ENCODE measurements around the gene DIS3L2. TPM values are rescaled to one million over a fixed set of nuclear protein-coding genes. Genes with fewer than 3 reads are reported as not detected.
"Not testable (repeated sequence)": the region's sequence is repeated elsewhere in the genome, so short reads cannot be mapped to it uniquely, and the experiment has no call there.

Gene DIS3L2
- total RNA-seq, 2 experiments from 2014 or later = 25.7 to 30.9 TPM

- Mint-ChIP-seq H3K36me3 (peaks cover 80% of the 10 kb centered on the region), H3K9me3 (peaks cover 17% of the 10 kb centered on the region), H3K27ac (no peak overlapping the region), H3K27me3 (no peaks in the 10 kb centered on the region), H3K4me1 (peaks cover 25% of the 10 kb centered on the region), H3K4me3 (no peak overlapping the region)
- no peak for DNase-seq
These were observed 67.8 kb downstream of the DIS3L2 start for GRCh38 chr2:232029346-232029745.

- peaks cover 25% of the 10 kb centered on the region for H3K4me1 Mint-ChIP-seq
- no peaks in the 10 kb centered on the region for H3K27me3 Mint-ChIP-seq
- H3K4me3 Mint-ChIP-seq = no peak overlapping the region
- peaks cover 85% of the 10 kb centered on the region for H3K36me3 Mint-ChIP-seq
- no peak for DNase-seq
- H3K9me3 Mint-ChIP-seq = peaks cover 25% of the 10 kb centered on the region
- no peak overlapping the region for H3K27ac Mint-ChIP-seq
These were observed 68.7 kb downstream of the DIS3L2 start for GRCh38 chr2:232030229-232030628.

GRCh38 chr2:232035292-232035691, 73.8 kb downstream of the DIS3L2 start:
- H3K27ac Mint-ChIP-seq, H3K27me3 Mint-ChIP-seq, H3K4me1 Mint-ChIP-seq, DNase-seq, H3K4me3 Mint-ChIP-seq: not testable (repeated sequence)
- peaks cover 72% of the 10 kb centered on the region for H3K36me3 Mint-ChIP-seq
- peaks cover 32% of the 10 kb centered on the region for H3K9me3 Mint-ChIP-seq

- H3K27me3 Mint-ChIP-seq, H3K27ac Mint-ChIP-seq, H3K4me1 Mint-ChIP-seq, DNase-seq, H3K4me3 Mint-ChIP-seq: not testable (repeated sequence)
- peaks cover 57% of the 10 kb centered on the region for H3K36me3 Mint-ChIP-seq
- peaks cover 28% of the 10 kb centered on the region for H3K9me3 Mint-ChIP-seq
These were observed 75.4 kb downstream of the DIS3L2 start for GRCh38 chr2:232036876-232037275.

GRCh38 chr2:232038251-232038880, 76.9 kb downstream of the DIS3L2 start:
- peaks cover 22% of the 10 kb centered on the region for H3K9me3 Mint-ChIP-seq
- peaks cover 14% of the 10 kb centered on the region for H3K4me1 Mint-ChIP-seq
- peaks cover 47% of the 10 kb centered on the region for H3K36me3 Mint-ChIP-seq
- no peak for DNase-seq
- no peak overlapping the region for H3K4me3 Mint-ChIP-seq
- no peak overlapping the region for H3K27ac Mint-ChIP-seq
- no peaks in the 10 kb centered on the region for H3K27me3 Mint-ChIP-seq

GRCh38 chr2:232038881-232039485, 77.5 kb downstream of the DIS3L2 start:
- no peak overlapping the region for H3K27ac Mint-ChIP-seq

GRCh38 chr2:232042911-232043574, 81.5 kb downstream of the DIS3L2 start:
- H3K4me3 Mint-ChIP-seq = no peak overlapping the region
- no peak for DNase-seq
- H3K4me1 Mint-ChIP-seq = peaks cover 12% of the 10 kb centered on the region
- H3K36me3 Mint-ChIP-seq = peaks cover 24% of the 10 kb centered on the region
- H3K27me3 Mint-ChIP-seq = no peaks in the 10 kb centered on the region
- no peak overlapping the region for H3K27ac Mint-ChIP-seq
- H3K9me3 Mint-ChIP-seq = no peaks in the 10 kb centered on the region

More at GRCh38 chr2:232038881-232039485, 77.5 kb downstream of the DIS3L2 start:
- peaks cover 18% of the 10 kb centered on the region for H3K4me1 Mint-ChIP-seq
- no peaks in the 10 kb centered on the region for H3K27me3 Mint-ChIP-seq
- H3K36me3 Mint-ChIP-seq = peaks cover 41% of the 10 kb centered on the region
- no peak for DNase-seq
- no peak overlapping the region for H3K4me3 Mint-ChIP-seq
- H3K9me3 Mint-ChIP-seq = peaks cover 18% of the 10 kb centered on the region

- H3K27ac Mint-ChIP-seq = no peak overlapping the region
These were observed 82.5 kb downstream of the DIS3L2 start for GRCh38 chr2:232043966-232044365.

GRCh38 chr2:232049350-232049749, 87.8 kb downstream of the DIS3L2 start:
- Mint-ChIP-seq H3K4me3 (no peak overlapping the region), H3K4me1 (peaks cover 8% of the 10 kb centered on the region), H3K27me3 (no peaks in the 10 kb centered on the region), H3K9me3 (no peaks in the 10 kb centered on the region), H3K36me3 (peaks cover 13% of the 10 kb centered on the region), H3K27ac (no peak overlapping the region)
- no peak for DNase-seq

More at GRCh38 chr2:232043966-232044365, 82.5 kb downstream of the DIS3L2 start:
- Mint-ChIP-seq H3K27me3 (no peaks in the 10 kb centered on the region), H3K9me3 (no peaks in the 10 kb centered on the region), H3K4me1 (peaks cover 11% of the 10 kb centered on the region), H3K4me3 (no peak overlapping the region), H3K36me3 (peaks cover 25% of the 10 kb centered on the region)
- no peak for DNase-seq

GRCh38 chr2:232052591-232052990, 91.1 kb downstream of the DIS3L2 start:
- H3K27me3 Mint-ChIP-seq = no peaks in the 10 kb centered on the region
- H3K4me3 Mint-ChIP-seq = no peak overlapping the region
- peaks cover 15% of the 10 kb centered on the region for H3K4me1 Mint-ChIP-seq
- H3K27ac Mint-ChIP-seq = no peak overlapping the region
- H3K9me3 Mint-ChIP-seq = no peaks in the 10 kb centered on the region
- DNase-seq = no peak
- peaks cover 15% of the 10 kb centered on the region for H3K36me3 Mint-ChIP-seq

- no peak for DNase-seq
- Mint-ChIP-seq H3K9me3 (no peaks in the 10 kb centered on the region), H3K27ac (no peak overlapping the region), H3K4me3 (no peak overlapping the region), H3K36me3 (peaks cover 11% of the 10 kb centered on the region), H3K27me3 (no peaks in the 10 kb centered on the region), H3K4me1 (peaks cover 26% of the 10 kb centered on the region)
These were observed 92.3 kb downstream of the DIS3L2 start for GRCh38 chr2:232053777-232054176.

- H3K27me3 Mint-ChIP-seq = no peaks in the 10 kb centered on the region
- peaks cover 4% of the 10 kb centered on the region for H3K9me3 Mint-ChIP-seq
- H3K4me3 Mint-ChIP-seq = peak overlapping the region; percentile 1
- peak overlapping the region; percentile 40 for H3K27ac Mint-ChIP-seq
- DNase-seq = peak; percentile 2
- H3K4me1 Mint-ChIP-seq = peaks cover 39% of the 10 kb centered on the region
- peaks cover 20% of the 10 kb centered on the region for H3K36me3 Mint-ChIP-seq
These were observed 96.8 kb downstream of the DIS3L2 start for GRCh38 chr2:232058063-232058877.

- peaks cover 4% of the 10 kb centered on the region for H3K9me3 Mint-ChIP-seq
- H3K27ac Mint-ChIP-seq = no peak overlapping the region
- H3K36me3 Mint-ChIP-seq = peaks cover 23% of the 10 kb centered on the region
- peaks cover 37% of the 10 kb centered on the region for H3K4me1 Mint-ChIP-seq
- no peaks in the 10 kb centered on the region for H3K27me3 Mint-ChIP-seq
- no peak overlapping the region for H3K4me3 Mint-ChIP-seq
- DNase-seq = no peak
These were observed 97.4 kb downstream of the DIS3L2 start for GRCh38 chr2:232058931-232059330.

GRCh38 chr2:232061265-232061664, 99.8 kb downstream of the DIS3L2 start:
- H3K27ac Mint-ChIP-seq = no peak overlapping the region
- peaks cover 4% of the 10 kb centered on the region for H3K9me3 Mint-ChIP-seq
- DNase-seq = no peak
- H3K4me3 Mint-ChIP-seq = no peak overlapping the region
- peaks cover 42% of the 10 kb centered on the region for H3K4me1 Mint-ChIP-seq
- H3K36me3 Mint-ChIP-seq = peaks cover 19% of the 10 kb centered on the region
- H3K27me3 Mint-ChIP-seq = no peaks in the 10 kb centered on the region

GRCh38 chr2:232073026-232073425, 111.5 kb downstream of the DIS3L2 start:
- no peaks in the 10 kb centered on the region for H3K27me3 Mint-ChIP-seq
- no peak overlapping the region for H3K27ac Mint-ChIP-seq
- peaks cover 2% of the 10 kb centered on the region for H3K36me3 Mint-ChIP-seq
- no peak for DNase-seq
- no peak overlapping the region for H3K4me3 Mint-ChIP-seq
- H3K9me3 Mint-ChIP-seq = no peaks in the 10 kb centered on the region
- peaks cover 41% of the 10 kb centered on the region for H3K4me1 Mint-ChIP-seq

Data from activated naive CD8-positive, alpha-beta T cell treated with anti-CD3 and anti-CD28 coated beads for 36 hours (primary cell).